HepG2 (cell line): Measurements from ENCODE around the gene CHCHD3. TPM values are rescaled to one million over a fixed set of nuclear protein-coding genes. Genes with fewer than 3 reads are reported as not detected.

Experiments
- ATAC-seq: fragments of 200-7000 bp; cut with Tn5 transposase; 3 replicates; pipeline ENCODE4 v1.9.1; 2020; ENCODE audit warnings: mild to moderate bottlenecking, moderate library complexity
- BruUV-seq: library from RNA; stranded (reverse); fragments of 400-500 nt; replicated peaks from 2 replicates; lab custom pipeline; 2021; lab: Mats Ljungman, UMichigan
- CTCF ChIA-PET: fragments of 300-600 bp; formaldehyde crosslinking; extraction: SDS; loops from one replicate; lab custom pipeline; 2021; ENCODE audit warnings: low total read pairs, inconsistent platforms, low intra/inter-chr PET ratio; lab: Yijun Ruan, JAX
- POLR2A ChIA-PET: fragments of 350-600 bp; sonication (Branson Sonifier 250); formaldehyde crosslinking; loops from one replicate; lab custom pipeline; 2020; ENCODE audit warnings: antibody characterized with exemption, inconsistent platforms; lab: Yijun Ruan, JAX
- DNase-seq: peaks from one replicate; pipeline ENCODE4 v3.0.0-alpha.2; 2015; ENCODE audit warnings: low spot score
- FAIRE-seq: peaks from 3 replicates; lab custom pipeline; 2011; peaks lifted over from hg19 to GRCh38; lab: Jason Lieb, UNC
- H2AFZ ChIP-seq: one replicate; pipeline ENCODE4 v1.6.1; 2011; ENCODE audit warnings: low read length, inconsistent platforms
- H3K27ac ChIP-seq: fragments of 300-600 bp; 3 replicates; pipeline ENCODE4 v1.8.0; 2011; ENCODE audit warnings: mixed run types, mild to moderate bottlenecking, mixed read lengths, low read length, inconsistent platforms; ENCODE audit not compliant: insufficient read depth; ENCODE audit errors: extremely low read length
- H3K27me3 ChIP-seq, 2 experiments: fragments of 200-600 bp in 1 of 2; 2 replicates in 1 of 2; 3 replicates in 1 of 2; pipeline versions ENCODE4 v1.6.0 to v1.8.0; 2011; ENCODE audit warnings: low read length in 2 of 2, mild to moderate bottlenecking in 2 of 2, moderate library complexity in 2 of 2, inconsistent platforms in 1 of 2; ENCODE audit not compliant: insufficient read depth in 2 of 2, control insufficient read depth in 1 of 2
- H3K36me3 ChIP-seq, 2 experiments: fragments of 200-600 bp in 1 of 2; replicated peaks in 1 of 2; 2 replicates in 1 of 2; 3 replicates in 1 of 2; pipeline versions ENCODE4 v1.5.1 to v1.8.0; 2011; ENCODE audit warnings: low read length in 2 of 2, inconsistent platforms in 1 of 2; ENCODE audit not compliant: insufficient read depth in 2 of 2, control insufficient read depth in 1 of 2
- H3K4me1 ChIP-seq: 2 replicates; pipeline ENCODE4 v1.5.1; 2012; ENCODE audit warnings: low read length, inconsistent platforms; ENCODE audit not compliant: insufficient read depth
- H3K4me2 ChIP-seq: 2 replicates; pipeline ENCODE4 v1.6.0; 2011; ENCODE audit warnings: low read depth, low read length, inconsistent platforms
- H3K4me3 ChIP-seq, 3 experiments: fragments of 200-600 bp in 1 of 3; sonication (generic), shearing (Covaris generic) in 1 of 3; replicated peaks in 1 of 3; 2 replicates each; pipeline ENCODE4 v1.5.1; 2011 to 2016; ENCODE audit warnings: low read length in 3 of 3, inconsistent platforms in 2 of 3, low read depth in 2 of 3, mild to moderate bottlenecking in 2 of 3, control low read depth in 1 of 3, mixed read lengths in 1 of 3; ENCODE audit not compliant: insufficient read depth in 1 of 3
- H3K79me2 ChIP-seq: one replicate; pipeline ENCODE4 v1.6.1; 2011; ENCODE audit warnings: low read length, inconsistent platforms; ENCODE audit not compliant: insufficient read depth
- H3K9ac ChIP-seq: 2 replicates; pipeline ENCODE4 v1.6.0; 2011; ENCODE audit warnings: mild to moderate bottlenecking, low read depth, low read length, inconsistent platforms; ENCODE audit not compliant: insufficient read depth
- H3K9me3 ChIP-seq: 2 replicates; pipeline ENCODE4 v1.5.1; 2012; ENCODE audit warnings: mild to moderate bottlenecking, low read length
- H4K20me1 ChIP-seq: 2 replicates; pipeline ENCODE4 v1.6.0; 2011; ENCODE audit warnings: inconsistent platforms, mild to moderate bottlenecking, low read length, moderate library complexity; ENCODE audit not compliant: insufficient read depth
- CCDC6 ChIP-seq: sonication (generic); formaldehyde crosslinking; IDR thresholded peaks from 2 replicates; pipeline ENCODE4 v1.8.1; 2022; ENCODE audit warnings: mild to moderate bottlenecking, missing genetic modification reagents, moderate library complexity
- GTF3A ChIP-seq: sonication (generic); formaldehyde crosslinking; conservative IDR thresholded peaks from 2 replicates; pipeline ENCODE4 v1.4.0; 2020; ENCODE audit warnings: mild to moderate bottlenecking, missing genetic modification reagents
- PHF5A ChIP-seq: IDR thresholded peaks from one replicate; pipeline ENCODE4 v1.6.1; 2018; ENCODE audit warnings: low read depth, missing genetic modification reagents; ENCODE audit not compliant: unreplicated experiment
- TP53 ChIP-seq: sonication (generic); formaldehyde crosslinking; conservative IDR thresholded peaks from 2 replicates; pipeline ENCODE4 v1.4.0; 2020; ENCODE audit warnings: missing genetic modification reagents
- ZFYVE20 ChIP-seq: sonication (generic); formaldehyde crosslinking; IDR thresholded peaks from 2 replicates; pipeline ENCODE4 v1.8.0; 2023; ENCODE audit warnings: low read depth, mild to moderate bottlenecking, moderate library complexity, missing genetic modification reagents, borderline replicate concordance
- ZNF234 ChIP-seq: sonication (generic); formaldehyde crosslinking; conservative IDR thresholded peaks from 2 replicates; pipeline ENCODE4 v1.5.1; 2020; ENCODE audit warnings: mild to moderate bottlenecking, missing genetic modification reagents
- ZNF891 ChIP-seq: sonication (generic); formaldehyde crosslinking; IDR thresholded peaks from 2 replicates; pipeline ENCODE4 v1.5.0; 2020; ENCODE audit warnings: mild to moderate bottlenecking, missing genetic modification reagents
- WGBS: methylation state at CpG from one replicate; pipeline ENCODE4 v1.1.6; 2017; ENCODE audit warnings: low lambda C conversion rate; 5-methylcytosine and 5-hydroxymethylcytosine counted together
- in situ Hi-C: cut with HindIII; loops from 2 replicates; pipeline ENCODE4 v1.10.0; 2017; ENCODE audit warnings: low pct_unique_long_range_greater_than_20kb; ENCODE audit not compliant: extremely low pct_ligation_motif_present
- intact Hi-C: fragments of 100-400 bp; cut with micrococcal nuclease; formaldehyde crosslinking; loops from one replicate; pipeline ENCODE4 v1.10.0; 2022; ENCODE audit not compliant: unreplicated experiment
- polyA plus RNA-seq, 8 experiments: library from polyadenylated mRNA; depleted of rRNA in 3 of 8; stranded (reverse) in 7 of 8; unstranded in 1 of 8; fragments of >200 nt; fragmentation: Illumina TruSeq in 4 of 8; extraction: Trizol in 4 of 8; gene quantifications; 2 replicates each; pipeline versions ENCODE4 v1.2.1 to v1.2.3, GENCODE V29; 2011 to 2016; ENCODE audit warnings: low read depth in 4 of 8, missing spikeins in 1 of 8, mixed read lengths in 1 of 8; ENCODE audit not compliant: insufficient read depth in 1 of 8
- total RNA-seq, 5 experiments: library from RNA; depleted of rRNA; stranded (reverse); fragments of >200 nt; fragmentation: Illumina TruSeq; extraction: Trizol; gene quantifications; 2 replicates each; pipeline ENCODE4 v1.2.3, GENCODE V29; 2016; ENCODE audit warnings: low read depth in 1 of 5
- TF ChIP-seq, protein P1 (sequence below): sonication (generic); formaldehyde crosslinking; IDR thresholded peaks from 2 replicates; pipeline ENCODE4 v1.4.0; 2020; ENCODE audit warnings: mild to moderate bottlenecking, missing genetic modification reagents
- TF ChIP-seq, protein P2 (sequence below): sonication (generic); formaldehyde crosslinking; IDR thresholded peaks from 2 replicates; pipeline ENCODE4 v1.9.0; 2021; ENCODE audit warnings: missing genetic modification reagents, borderline replicate concordance
- TF ChIP-seq, protein P3 (sequence below): sonication (generic); formaldehyde crosslinking; IDR thresholded peaks from 2 replicates; pipeline ENCODE4 v1.9.0; 2021; ENCODE audit warnings: mild to moderate bottlenecking, missing genetic modification reagents

The CHCHD3 gene
- total and polyA plus RNA-seq, 2 of the 13 experiments (the other 11 are each of a cell fraction or from before 2014, with no cell fraction given), result 32.7 to 86.8 TPM

DNA sequence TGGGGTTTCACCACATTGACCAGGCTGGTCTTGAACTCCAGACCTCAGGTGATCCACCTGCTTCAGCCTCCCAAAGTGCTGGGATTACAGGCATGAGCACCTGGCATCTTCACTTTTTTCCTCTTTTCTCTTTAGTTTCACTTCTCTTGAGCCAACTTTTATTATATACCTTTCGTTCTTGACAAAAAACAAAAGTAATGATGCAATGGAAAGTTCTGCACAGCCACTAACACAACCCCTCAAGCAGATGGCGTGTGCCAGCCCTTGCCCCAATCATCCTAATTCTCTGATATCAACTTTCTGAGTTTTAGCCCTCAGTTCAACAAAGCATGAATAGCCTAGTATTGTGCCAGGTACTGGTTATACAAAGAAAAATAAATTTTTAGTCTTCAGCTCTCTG lies 223.6 kb downstream of the CHCHD3 start:
- POLR2A ChIA-PET, result no interaction called here
- TF ChIP-seq PHF5A (CRISPR knock-in tag) (no peak), ZNF891 (no peak), ZFYVE20 (no peak), TP53 (CRISPR knock-in tag) (no peak), GTF3A (CRISPR knock-in tag) (no peak), CCDC6 (no peak), ZNF234 (CRISPR knock-in tag) (no peak)
- TF ChIP-seq, protein P1, sequence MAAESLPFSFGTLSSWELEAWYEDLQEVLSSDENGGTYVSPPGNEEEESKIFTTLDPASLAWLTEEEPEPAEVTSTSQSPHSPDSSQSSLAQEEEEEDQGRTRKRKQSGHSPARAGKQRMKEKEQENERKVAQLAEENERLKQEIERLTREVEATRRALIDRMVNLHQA (CRISPR knock-in tag), result no peak
- TF ChIP-seq, protein P2, sequence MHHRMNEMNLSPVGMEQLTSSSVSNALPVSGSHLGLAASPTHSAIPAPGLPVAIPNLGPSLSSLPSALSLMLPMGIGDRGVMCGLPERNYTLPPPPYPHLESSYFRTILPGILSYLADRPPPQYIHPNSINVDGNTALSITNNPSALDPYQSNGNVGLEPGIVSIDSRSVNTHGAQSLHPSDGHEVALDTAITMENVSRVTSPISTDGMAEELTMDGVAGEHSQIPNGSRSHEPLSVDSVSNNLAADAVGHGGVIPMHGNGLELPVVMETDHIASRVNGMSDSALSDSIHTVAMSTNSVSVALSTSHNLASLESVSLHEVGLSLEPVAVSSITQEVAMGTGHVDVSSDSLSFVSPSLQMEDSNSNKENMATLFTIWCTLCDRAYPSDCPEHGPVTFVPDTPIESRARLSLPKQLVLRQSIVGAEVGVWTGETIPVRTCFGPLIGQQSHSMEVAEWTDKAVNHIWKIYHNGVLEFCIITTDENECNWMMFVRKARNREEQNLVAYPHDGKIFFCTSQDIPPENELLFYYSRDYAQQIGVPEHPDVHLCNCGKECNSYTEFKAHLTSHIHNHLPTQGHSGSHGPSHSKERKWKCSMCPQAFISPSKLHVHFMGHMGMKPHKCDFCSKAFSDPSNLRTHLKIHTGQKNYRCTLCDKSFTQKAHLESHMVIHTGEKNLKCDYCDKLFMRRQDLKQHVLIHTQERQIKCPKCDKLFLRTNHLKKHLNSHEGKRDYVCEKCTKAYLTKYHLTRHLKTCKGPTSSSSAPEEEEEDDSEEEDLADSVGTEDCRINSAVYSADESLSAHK (CRISPR knock-in tag), result no peak
- TF ChIP-seq, protein P3, sequence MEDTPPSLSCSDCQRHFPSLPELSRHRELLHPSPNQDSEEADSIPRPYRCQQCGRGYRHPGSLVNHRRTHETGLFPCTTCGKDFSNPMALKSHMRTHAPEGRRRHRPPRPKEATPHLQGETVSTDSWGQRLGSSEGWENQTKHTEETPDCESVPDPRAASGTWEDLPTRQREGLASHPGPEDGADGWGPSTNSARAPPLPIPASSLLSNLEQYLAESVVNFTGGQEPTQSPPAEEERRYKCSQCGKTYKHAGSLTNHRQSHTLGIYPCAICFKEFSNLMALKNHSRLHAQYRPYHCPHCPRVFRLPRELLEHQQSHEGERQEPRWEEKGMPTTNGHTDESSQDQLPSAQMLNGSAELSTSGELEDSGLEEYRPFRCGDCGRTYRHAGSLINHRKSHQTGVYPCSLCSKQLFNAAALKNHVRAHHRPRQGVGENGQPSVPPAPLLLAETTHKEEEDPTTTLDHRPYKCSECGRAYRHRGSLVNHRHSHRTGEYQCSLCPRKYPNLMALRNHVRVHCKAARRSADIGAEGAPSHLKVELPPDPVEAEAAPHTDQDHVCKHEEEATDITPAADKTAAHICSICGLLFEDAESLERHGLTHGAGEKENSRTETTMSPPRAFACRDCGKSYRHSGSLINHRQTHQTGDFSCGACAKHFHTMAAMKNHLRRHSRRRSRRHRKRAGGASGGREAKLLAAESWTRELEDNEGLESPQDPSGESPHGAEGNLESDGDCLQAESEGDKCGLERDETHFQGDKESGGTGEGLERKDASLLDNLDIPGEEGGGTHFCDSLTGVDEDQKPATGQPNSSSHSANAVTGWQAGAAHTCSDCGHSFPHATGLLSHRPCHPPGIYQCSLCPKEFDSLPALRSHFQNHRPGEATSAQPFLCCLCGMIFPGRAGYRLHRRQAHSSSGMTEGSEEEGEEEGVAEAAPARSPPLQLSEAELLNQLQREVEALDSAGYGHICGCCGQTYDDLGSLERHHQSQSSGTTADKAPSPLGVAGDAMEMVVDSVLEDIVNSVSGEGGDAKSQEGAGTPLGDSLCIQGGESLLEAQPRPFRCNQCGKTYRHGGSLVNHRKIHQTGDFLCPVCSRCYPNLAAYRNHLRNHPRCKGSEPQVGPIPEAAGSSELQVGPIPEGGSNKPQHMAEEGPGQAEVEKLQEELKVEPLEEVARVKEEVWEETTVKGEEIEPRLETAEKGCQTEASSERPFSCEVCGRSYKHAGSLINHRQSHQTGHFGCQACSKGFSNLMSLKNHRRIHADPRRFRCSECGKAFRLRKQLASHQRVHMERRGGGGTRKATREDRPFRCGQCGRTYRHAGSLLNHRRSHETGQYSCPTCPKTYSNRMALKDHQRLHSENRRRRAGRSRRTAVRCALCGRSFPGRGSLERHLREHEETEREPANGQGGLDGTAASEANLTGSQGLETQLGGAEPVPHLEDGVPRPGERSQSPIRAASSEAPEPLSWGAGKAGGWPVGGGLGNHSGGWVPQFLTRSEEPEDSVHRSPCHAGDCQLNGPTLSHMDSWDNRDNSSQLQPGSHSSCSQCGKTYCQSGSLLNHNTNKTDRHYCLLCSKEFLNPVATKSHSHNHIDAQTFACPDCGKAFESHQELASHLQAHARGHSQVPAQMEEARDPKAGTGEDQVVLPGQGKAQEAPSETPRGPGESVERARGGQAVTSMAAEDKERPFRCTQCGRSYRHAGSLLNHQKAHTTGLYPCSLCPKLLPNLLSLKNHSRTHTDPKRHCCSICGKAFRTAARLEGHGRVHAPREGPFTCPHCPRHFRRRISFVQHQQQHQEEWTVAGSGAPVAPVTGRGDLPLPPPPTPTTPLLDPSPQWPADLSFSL (CRISPR knock-in tag), result no peak

More for the DNA sequence above, 223.6 kb downstream of the CHCHD3 start:
- intact Hi-C loops, result no loop called here
- H3K9ac ChIP-seq, result no peak overlapping the region
- in situ Hi-C loops, result no loop called here
- no TSS peak for BruUV-seq
- H3K79me2 ChIP-seq, result no peaks in the 10 kb centered on the region
- no peak overlapping the region for H2AFZ ChIP-seq
- no peak overlapping the region for H3K4me2 ChIP-seq
- 0 out of 5 replicates have a peak, but pooled peaks cover 0 to 2% of the 10 kb centered on the region in 2 experiments for H3K36me3 ChIP-seq
- 96% methylated on average over 2 of the region's 2 CpGs for WGBS
- H3K4me1 ChIP-seq, result no peaks in the 10 kb centered on the region
- no peak overlapping the region for H3K27ac ChIP-seq
- DNase-seq (no peak), FAIRE-seq (no peak), ATAC-seq (no peak)
- H3K27me3 ChIP-seq, result no peaks in the 10 kb centered on the region
- H3K4me3 ChIP-seq, result no peak overlapping the region
- no peaks in the 10 kb centered on the region for H3K9me3 ChIP-seq
- CTCF ChIA-PET, result no interaction called here
- H4K20me1 ChIP-seq, result no peaks in the 10 kb centered on the region
